ACHN (cell line): ENCODE data around the gene EXD3.

ENCODE experiments used
- DNase-seq: peaks from one replicate; pipeline ENCODE4 v3.0.0-alpha.2; 2015
- in situ Hi-C: cut with HindIII; loops from 2 replicates; pipeline ENCODE4 v1.10.0; 2017; ENCODE audit warnings: low sequenced_read_pairs, low pct_ligation_motif_present, low pct_unique_long_range_greater_than_20kb

The EXD3 gene

DNA sequence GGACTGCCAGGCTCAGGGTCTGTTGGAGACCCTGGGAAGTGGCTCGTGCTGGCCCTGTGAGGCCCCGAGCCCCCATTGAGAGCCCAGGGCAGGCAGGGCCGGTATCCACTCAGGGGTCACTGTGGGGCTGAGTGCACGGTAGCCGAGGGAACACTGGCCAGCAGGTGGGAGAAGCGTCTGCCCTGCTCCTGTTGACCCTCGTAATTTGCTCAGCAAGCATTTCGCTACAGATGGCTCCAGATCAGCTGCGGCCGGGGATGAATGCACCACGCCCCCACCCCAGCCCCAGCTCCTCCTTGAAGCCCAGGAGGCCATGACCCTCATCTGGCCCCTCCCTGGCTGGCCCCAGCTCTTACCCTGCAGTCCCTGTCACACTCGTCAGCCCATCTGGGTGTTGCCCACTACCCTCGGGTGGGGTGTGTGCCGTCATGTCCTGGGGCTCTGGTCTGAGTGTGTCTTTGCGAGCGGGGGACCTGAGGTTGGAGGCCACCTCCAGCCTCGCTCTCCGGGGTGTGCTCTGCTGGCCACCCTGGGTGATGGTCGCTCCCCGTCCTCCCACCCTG, 114.8 kb downstream of the EXD3 start:
- no peak for DNase-seq
- in situ Hi-C loops = no loop called here

DNA sequence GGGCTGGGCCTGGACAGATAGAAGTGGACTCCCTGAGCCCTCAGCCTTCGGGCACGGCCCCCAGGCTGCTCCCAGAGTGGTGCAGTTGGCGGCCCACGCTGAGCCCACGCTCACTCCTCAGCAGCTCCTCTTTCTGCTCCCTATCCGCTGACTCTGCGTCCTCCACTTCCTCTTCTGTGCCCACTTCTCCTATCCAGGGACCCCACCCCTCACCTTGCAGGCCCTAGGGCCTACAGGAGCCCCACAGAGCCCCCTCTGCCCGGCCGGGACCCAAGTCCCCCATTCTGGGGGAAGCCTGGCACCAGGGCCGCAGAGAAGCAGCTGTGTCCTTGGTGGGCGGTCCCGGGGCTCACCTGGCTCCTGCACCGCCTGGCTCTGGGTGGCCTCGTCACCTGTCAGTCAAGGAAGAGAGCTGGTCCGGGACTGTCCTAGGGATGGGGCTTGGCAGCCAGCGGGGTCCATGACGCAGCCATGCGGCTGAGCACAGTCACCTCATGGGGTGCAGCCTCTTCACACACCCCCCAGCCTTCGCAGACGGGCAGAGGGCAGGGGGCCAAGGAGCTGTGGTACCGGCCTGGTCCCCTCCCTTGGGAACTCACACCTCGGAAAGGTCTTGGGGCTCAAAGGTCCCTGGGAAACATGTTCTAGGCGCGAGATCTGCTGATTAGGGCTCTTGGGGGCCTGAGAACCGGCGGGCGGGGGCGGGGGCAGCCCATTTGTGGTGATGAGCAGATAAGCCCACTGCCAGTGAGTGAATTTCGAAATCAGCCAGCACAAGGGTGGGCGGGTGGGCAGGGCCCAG, 115.5 kb downstream of the EXD3 start:
- no peak for DNase-seq

DNA sequence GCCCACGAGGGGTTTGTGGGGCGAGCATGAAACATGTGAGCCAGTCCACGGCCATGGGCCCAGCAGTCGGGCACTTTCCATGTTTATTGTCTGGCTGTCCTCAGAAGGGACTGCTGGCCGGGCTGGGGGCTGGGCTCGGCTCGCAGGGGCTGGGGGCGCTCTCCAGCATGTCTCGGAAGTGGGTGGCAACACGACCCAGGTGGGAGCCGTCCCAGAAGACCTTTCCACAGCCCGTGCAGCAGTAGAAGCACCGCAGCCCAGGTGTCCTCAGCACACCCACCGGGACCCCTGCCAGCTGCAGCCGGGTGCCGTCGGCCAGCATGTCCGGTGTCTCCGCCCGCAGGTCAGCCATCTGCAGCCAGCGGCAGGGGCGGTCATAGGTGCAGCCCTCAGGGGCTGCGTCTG, 116.1 kb downstream of the EXD3 start:
- in situ Hi-C loops = no loop called here
- no peak for DNase-seq

More for the DNA sequence above, 115.5 kb downstream of the EXD3 start:
- in situ Hi-C loops = no loop called here

DNA sequence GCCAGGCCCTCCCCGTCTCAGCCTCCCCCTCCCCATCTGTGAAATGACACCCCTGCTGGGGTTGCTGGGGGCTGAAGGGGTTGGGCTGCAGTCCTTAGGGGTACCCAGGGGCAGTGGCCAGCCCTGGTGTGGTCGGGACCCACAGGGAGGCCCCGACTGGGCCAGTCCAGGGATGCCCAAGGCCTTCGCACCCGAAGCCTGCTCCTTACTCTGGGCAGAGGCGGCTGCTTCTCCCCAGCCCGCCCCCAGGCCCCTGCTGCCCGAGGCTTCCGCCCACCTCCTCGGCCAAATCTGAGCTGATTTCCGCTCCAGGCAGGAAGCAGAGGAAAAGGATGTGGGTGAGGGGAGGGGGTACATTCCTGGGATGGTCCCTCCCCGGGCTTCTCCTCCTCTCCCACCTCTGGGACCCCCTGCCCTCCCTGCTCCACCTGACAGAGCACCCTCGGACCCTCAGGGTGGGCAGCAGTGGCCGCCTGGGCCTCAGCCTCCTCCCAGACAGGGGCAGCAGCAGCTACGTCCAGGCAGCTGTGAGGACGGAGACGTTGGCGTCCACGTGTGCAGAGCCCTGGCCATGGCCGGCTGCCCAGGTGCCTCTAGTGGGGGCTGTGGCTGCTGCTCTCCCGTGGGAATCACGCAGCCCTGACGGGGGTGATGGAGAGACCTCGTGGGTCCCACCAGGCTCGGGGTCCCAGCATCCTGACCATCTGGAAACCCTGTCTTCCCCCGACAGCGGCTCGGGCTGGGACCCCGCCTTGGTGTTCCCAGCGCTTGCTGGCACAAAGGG, 116.7 kb downstream of the EXD3 start:
- no peak for DNase-seq
- in situ Hi-C loops = no loop called here

DNA sequence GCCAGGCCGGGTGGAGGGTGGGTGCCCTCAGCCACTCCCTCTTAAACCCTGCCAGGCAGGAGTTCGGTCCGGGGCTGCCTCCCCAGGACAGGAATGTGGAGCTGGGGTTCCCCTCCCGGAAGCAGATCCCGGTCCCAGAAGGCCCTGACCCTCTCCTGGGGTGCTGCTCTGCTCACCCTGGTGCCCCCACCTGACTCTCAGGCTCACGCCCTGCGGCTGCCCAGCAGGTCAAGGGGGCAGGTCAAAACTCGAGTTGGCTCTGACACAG, 117.2 kb downstream of the EXD3 start:
- in situ Hi-C loops = no loop called here
- DNase-seq = no peak

DNA sequence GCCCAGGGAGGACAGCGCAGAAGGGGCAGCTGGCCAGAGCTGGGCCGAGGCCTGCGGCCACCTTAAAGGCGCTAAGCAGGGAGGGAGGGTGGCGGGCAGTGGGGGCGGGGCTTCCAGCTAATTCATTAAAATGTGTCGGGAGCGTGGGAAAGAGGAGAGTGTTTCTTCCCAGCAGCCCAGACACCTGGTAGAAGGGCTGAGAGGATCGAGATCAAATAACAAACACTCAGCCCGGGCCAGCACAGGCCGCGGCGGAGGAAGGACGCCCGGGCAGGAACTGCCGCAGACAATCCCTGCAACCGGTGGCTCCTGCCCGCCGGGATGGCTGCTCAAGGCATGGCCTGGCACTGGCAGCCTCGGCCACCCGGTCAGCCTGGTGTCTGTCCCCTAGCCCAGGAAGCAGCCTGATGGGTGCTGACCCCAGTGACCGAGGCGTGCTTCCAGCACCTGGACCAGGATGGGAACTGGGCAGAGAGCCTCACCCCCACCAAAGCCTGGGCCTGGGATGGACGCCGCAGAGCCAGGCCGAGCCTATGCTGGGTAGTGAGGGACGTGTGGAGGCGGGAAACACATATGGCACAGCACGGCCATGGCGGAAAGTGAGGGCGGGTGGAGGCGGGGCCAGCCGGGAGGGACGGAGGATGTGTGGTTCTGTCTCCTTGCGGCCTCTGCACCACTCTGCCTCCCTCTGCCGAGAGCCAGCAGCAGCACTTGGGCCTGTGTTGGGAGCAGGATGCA, 117.7 kb downstream of the EXD3 start:
- DNase-seq = no peak
- in situ Hi-C loops = no loop called here

DNA sequence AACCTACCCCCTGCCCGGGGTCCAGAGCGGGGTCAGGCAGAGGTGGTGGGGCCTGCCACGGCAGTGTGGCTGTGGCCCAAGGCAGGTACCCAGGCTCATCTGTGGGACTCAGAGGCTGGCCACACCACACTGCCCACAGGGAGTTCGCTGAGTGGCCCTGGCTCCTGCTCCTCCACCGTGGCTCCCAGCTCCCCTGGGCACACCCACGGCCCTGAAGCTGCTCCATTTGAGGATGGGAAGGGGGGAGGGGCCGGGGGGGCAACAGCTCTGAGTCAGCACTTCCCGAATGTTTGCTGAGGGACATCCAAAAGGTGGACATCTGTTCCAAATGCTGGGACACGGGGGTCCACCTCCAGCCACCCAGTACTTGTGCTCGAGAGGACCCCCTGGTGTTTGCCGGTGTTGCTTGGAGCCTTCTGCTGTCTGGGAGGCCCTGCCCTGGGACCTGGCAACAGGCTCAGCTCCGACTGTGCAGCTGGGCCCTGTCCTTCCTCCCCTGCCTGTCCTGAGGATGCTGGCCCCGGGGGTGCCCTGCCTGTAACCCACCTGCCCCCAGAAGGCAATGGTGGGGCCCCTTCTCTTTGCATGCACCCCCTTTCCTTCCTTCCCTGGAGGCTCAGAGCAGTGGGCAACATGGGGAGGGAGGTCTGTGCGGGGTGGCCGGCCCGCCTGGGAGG, 118.4 kb downstream of the EXD3 start:
- no peak for DNase-seq
- in situ Hi-C loops = no loop called here

DNA sequence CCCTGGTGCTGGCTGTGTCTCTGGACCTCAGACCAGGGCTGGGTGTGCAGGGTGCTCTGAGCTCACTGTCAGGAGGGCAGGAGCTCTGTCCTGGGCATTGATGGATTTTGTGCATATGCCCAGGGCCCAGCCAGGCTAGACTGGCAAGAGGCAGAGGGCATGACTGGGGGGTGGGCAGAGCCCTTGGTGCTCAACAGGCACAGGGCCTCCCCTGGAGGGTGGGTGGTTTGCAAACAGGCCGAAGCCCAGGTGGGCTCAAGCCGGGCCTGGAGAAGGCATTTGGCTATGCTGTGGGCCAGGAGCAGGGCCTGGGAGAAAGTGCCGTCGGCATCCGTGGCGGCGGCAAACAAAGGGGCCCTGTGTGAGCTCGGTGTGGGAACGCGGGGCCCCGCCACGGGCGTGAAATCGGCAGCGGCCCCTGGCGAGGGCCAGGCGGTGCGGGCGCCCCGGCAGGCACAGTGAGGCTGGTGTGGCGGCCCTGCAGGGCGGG, 119.0 kb downstream of the EXD3 start:
- DNase-seq = no peak

DNA sequence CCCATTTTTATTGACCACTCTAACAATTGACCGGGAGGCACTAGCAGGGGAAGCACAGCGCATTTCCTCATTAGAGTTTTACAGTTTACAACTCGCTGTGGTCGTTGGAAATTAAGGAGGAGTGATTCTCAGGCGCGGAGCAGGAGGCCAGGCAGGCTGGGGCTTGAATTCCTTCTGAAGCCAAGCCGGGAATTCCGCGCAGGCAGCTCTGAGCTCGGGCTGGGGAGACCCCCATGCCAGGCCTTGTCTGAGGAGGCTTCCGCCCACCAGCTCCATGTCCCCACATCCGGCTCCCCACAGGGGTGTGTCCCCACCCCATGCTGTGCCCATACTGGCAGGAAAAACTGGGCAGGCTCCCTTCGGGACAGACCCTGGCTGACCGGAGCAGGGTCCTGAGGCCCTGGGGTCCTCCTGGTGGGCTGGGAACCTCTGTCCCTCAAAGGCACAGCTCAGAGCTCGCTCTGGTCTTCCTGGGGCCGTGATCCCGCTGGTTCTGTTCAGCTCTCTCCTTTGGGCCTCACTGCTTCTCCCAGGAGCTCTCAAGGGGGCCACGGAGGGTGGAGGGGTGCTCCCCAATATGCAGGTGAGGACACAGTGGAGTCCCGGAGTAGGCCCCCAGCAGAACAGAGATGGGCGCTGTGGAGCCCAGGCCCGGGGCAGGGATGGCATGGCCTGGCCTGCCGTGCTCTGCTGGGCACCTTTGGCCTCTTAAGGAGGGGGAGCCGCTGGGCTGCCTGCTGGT, 119.6 kb downstream of the EXD3 start:
- in situ Hi-C loops = no loop called here
- no peak for DNase-seq

More for the DNA sequence above, 119.0 kb downstream of the EXD3 start:
- in situ Hi-C loops = no loop called here

DNA sequence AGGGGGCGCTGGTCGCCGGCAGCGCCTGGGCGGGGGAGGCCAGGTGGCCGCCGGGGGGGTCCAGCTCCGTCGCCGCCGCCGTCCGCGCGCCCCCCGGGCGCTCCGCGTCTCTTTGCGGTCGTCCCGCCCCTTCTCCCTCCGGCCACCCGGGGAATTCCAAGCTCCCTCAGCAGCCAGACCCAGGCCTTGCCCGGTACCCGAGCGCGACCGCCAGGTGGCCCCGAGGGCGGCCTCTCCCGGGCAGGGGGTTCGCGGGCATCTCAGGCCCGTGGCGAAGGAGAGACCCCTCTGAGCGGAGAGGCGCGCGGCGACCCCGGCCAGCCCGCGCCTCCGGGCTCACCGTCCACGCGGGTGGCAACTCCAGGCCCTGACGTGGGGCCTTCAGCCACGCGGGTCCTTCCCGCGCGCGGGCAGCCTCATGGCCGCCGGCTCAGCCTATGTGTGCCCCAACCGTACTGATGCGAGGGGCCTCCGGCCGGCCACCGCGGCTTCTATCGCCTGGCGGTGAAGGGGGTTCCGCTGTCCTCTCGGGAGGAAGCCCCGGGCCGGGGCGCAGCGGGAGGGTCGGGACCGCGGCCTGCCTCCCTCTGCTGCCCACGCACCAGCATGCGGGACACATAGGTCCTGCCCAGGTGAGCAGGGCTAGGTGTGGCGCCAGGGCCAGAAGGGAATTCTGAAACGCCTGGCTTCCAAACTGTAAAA, 120.4 kb downstream of the EXD3 start:
- in situ Hi-C loops = no loop called here
- no peak for DNase-seq

DNA sequence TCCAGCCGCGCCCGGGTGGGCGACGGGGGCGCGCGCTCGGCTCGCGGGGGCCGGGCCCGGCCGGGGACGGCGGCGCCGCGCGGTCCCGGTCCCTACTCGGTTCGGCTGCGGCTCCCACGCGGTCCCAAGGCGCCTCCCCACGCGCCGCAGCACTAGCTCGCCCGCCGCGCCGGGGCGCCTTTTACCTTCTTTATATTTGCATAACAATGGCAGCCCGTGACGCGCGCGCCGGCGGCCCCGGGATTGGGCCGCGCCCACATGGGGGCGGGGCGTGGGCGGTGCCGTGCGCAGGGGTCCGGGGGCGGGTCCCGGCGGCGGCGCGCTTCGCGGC, 120.9 kb downstream of the EXD3 start, which contains the start of gene NRARP:
TSS of gene NRARP (minus strand) at position 154 of the 331 bp plus-strand sequence. CDS start 343 bp downstream, outside the sequence.
- in situ Hi-C loops = no loop called here
- peak; percentile 75 for DNase-seq

DNA sequence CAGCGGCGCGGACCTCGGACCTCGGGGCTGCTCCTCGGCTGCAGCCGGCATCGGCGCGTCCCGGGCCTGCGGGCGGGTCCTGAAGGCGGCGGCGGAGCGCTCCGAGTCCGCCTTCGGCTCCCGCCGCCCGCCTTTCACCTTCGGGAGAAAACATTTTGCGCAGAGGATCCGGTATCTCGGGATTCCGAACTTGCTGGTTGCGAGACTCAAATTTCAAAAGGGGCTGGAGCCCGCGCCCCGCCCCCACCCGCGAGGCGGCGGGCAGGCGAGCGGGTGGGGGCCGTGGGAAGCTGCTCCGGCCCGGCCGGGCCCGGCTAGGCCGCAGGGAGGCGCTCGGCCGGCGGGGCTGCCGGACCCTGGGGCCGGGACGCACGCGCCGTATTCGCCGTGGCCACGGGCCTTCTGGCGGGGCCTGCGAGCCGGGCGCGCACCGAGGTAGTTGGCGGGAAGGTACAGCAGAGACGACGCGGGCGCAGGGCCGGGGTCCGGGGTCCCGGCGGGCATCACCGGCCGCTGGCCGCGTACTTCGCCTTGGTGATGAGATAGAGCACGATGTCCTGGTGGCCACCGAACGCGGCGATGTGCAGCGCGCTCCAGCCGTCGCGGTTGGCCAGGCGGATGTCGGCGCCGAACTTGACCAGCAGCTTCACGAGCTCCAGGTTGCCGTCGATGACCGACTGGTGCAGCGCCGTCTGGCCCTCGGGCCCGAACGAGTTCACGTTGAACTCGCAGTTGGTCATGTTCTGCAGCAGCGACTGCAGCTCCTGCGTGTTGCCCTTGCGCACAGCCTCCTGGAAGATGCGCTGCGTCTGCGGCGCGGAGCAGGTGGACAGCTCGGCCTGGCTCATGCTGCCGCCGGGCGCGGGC, 121.6 kb downstream of the EXD3 start:
- in situ Hi-C loops = no loop called here

DNA sequence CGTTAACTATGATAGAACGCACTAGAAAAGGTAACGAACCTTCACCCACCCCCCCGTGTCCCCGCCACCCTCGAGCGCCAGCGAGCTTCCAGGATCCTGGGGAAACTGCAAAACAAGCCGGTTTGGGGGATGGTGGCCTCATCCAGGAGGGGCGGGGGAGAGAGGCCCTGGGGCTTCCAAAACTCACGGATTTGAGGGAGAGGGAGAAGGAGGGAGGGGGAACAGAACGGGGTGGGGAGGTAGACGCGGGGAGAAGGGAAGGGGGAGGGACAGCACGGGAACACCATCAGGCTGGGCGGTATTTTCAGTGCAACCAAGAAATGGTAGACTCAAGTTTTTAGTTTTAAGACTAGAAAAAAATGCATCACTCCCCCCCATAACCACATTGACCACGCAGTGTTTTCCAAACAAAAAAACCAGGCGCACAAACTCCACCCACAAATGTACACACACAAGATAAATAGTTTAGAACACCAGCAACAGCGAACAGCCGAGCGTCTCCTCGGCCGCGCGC, 122.3 kb downstream of the EXD3 start:
- DNase-seq = no peak
- in situ Hi-C loops = no loop called here

More for the DNA sequence above, 121.6 kb downstream of the EXD3 start:
- DNase-seq = peak; percentile 54

DNA sequence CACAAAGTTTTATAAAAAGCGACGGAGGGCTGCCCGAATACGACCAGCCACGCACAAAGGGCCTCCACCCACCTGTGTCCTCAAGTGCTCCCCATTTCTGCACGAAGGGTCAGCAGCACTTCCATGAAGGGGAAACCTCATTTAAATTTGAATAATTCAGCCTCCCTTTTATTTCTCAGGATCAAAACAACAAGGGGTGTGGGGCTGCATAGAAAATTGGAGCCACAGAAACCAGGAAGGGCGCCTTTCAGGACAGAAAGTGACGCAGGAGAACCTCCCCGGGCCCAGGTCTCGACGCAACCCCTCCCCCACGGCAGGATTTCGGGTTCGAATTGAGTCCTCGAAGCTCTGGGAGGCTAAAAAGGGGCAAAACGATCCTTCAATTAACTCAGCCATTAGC, 123.0 kb downstream of the EXD3 start:
- in situ Hi-C loops = no loop called here

DNA sequence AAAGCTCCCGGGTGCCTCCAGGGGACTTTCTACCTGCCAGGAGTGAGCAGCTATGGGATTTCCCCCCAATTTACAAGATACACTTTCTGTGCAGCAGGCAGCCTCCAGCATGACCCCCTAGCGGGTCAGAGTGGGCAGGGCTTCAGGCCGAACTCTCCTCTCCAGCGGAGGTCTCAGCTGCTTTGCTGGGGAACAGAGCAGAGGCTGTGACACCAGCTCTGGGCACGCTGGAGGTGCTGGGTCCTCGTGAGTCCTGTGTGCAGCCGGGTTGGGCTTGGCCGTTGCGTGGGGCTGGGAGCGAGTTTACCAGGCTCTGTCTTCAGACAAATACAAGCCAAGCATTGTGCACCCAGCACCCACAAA, 123.8 kb downstream of the EXD3 start:
- no peak for DNase-seq
- in situ Hi-C loops = no loop called here

More for the DNA sequence above, 123.0 kb downstream of the EXD3 start:
- no peak for DNase-seq
